Neural cell (in vitro differentiated cells): Measurements from ENCODE around the gene PEX11B.

ENCODE experiments used
- EP300 ChIP-seq: fragments of 450-650 bp; conservative IDR thresholded peaks from 2 replicates; pipeline ENCODE4 v1.6.1; 2014; ENCODE audit warnings: antibody characterized with exemption, mild to moderate bottlenecking, moderate library complexity; ENCODE audit not compliant: poor library complexity, severe bottlenecking
- EZH2 ChIP-seq: fragments of 200-600, 300-800 bp; shearing (Covaris generic), sonication (generic); IDR thresholded peaks from 2 replicates; pipeline ENCODE4 v1.6.1; 2014; ENCODE audit warnings: antibody characterized with exemption, low read length, borderline replicate concordance, mild to moderate bottlenecking; ENCODE audit not compliant: insufficient read depth, poor library complexity, severe bottlenecking
- POLR2AphosphoS5 ChIP-seq: IDR thresholded peaks from 2 replicates; pipeline ENCODE4 v1.6.1; 2012
- TF ChIP-seq, protein P1 (sequence below): fragments of 450-650 bp; IDR thresholded peaks from 2 replicates; pipeline ENCODE4 v1.5.1; 2014; ENCODE audit warnings: antibody characterized with exemption, mild to moderate bottlenecking, moderate library complexity; ENCODE audit not compliant: poor library complexity, severe bottlenecking

DNA sequence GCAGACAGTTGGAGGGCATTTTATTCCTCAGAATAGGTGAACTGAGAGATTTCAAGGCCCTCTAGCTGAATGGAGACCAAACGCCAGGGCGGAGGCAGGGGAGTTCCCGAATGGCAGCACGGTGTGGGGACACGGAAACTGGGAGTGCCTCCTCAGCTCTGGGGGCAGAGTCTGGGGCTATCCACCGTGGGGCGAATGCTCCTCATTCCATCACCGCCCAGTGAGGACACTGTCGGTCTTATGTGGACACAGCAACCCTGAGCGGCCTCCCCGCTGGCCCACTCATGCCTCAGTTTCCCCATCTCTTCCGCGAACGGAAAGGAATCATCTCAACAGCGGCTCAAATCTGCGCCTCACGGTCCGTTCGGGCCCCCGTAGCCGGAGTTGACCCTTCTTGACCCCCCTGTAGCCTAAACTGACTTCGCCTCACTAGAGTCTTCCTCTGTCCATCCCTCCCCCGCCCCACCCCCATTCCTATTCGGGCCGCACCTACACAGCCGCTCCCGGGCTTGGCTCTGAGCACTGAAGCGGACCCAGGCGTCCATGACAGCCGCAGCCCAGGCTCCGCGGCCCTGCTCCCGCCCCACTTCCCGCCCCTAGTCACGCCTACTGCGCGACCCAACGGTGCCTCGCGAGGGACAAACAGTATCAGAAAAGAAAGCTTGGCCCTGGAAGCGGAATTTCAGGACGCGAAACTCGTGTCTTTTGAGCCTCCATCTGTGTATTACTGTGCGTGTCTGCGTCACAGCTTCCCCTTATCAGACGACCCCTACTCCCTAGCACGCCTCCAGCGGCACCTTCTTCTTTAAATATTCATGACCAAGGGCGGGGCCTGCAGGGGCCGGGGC lies at the start of gene PEX11B:
- no peak for TF ChIP-seq EP300
- TF ChIP-seq, protein P1, sequence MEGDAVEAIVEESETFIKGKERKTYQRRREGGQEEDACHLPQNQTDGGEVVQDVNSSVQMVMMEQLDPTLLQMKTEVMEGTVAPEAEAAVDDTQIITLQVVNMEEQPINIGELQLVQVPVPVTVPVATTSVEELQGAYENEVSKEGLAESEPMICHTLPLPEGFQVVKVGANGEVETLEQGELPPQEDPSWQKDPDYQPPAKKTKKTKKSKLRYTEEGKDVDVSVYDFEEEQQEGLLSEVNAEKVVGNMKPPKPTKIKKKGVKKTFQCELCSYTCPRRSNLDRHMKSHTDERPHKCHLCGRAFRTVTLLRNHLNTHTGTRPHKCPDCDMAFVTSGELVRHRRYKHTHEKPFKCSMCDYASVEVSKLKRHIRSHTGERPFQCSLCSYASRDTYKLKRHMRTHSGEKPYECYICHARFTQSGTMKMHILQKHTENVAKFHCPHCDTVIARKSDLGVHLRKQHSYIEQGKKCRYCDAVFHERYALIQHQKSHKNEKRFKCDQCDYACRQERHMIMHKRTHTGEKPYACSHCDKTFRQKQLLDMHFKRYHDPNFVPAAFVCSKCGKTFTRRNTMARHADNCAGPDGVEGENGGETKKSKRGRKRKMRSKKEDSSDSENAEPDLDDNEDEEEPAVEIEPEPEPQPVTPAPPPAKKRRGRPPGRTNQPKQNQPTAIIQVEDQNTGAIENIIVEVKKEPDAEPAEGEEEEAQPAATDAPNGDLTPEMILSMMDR: no peak
- peak; percentile 66 for TF ChIP-seq POLR2AphosphoS5
- no peak for TF ChIP-seq EZH2
